A549 (cell line): ENCODE data around the gene TIMM10.

Experiments
- CEBPB ChIP-seq, 2 experiments: fragments of >200 bp in 1 of 2; sonication (Bioruptor Twin) in 1 of 2; formaldehyde crosslinking in 1 of 2; IDR thresholded peaks; 2 replicates each; pipeline ENCODE4 v1.6.1; 2012 to 2016
- CHD2 ChIP-seq: fragments of 150-350 bp; IDR thresholded peaks from 2 replicates; pipeline ENCODE4 v1.6.1; 2014; ENCODE audit warnings: low read length; ENCODE audit not compliant: partially characterized antibody
- CTCF ChIP-seq: fragments of >200 bp; sonication (Bioruptor Twin); formaldehyde crosslinking; IDR thresholded peaks from 3 replicates; pipeline ENCODE4 v1.5.1; 2016
- EHF ChIP-seq: fragments of 250-450 bp; sonication (Bioruptor Pico); IDR thresholded peaks from 2 replicates; pipeline ENCODE4 v1.5.0; 2020; ENCODE audit warnings: mild to moderate bottlenecking
- ELK1 ChIP-seq: fragments of 150-350 bp; IDR thresholded peaks from 2 replicates; pipeline ENCODE4 v1.6.1; 2014; ENCODE audit warnings: low read depth, mild to moderate bottlenecking, low read length
- EP300 ChIP-seq, 2 experiments: fragments of >200 bp; sonication (Bioruptor Twin); formaldehyde crosslinking; IDR thresholded peaks; 2 replicates in 1 of 2; 3 replicates in 1 of 2; pipeline ENCODE4 v1.6.1; 2016 to 2017
- ESRRA ChIP-seq: fragments of 150-350 bp; IDR thresholded peaks from 2 replicates; pipeline ENCODE4 v1.6.1; 2014; ENCODE audit warnings: mild to moderate bottlenecking, low read length, borderline replicate concordance
- JUNB ChIP-seq: fragments of >200 bp; sonication (Bioruptor Twin); formaldehyde crosslinking; IDR thresholded peaks from 2 replicates; pipeline ENCODE4 v1.6.1; 2016
- MAX ChIP-seq: IDR thresholded peaks from 2 replicates; pipeline ENCODE4 v1.6.1; 2012
- NFE2L2 ChIP-seq: fragments of 150-350 bp; conservative IDR thresholded peaks from 2 replicates; pipeline ENCODE4 v1.6.1; 2014; ENCODE audit warnings: low read length
- NR3C1 ChIP-seq: fragments of >200 bp; sonication (Bioruptor Twin); formaldehyde crosslinking; IDR thresholded peaks from 3 replicates; pipeline ENCODE4 v1.6.1; 2017
- RAD21 ChIP-seq, 2 experiments: fragments of >200 bp in 1 of 2; sonication (Bioruptor Twin) in 1 of 2; formaldehyde crosslinking in 1 of 2; IDR thresholded peaks in 1 of 2; conservative IDR thresholded peaks in 1 of 2; 2 replicates in 1 of 2; 3 replicates in 1 of 2; pipeline ENCODE4 v1.6.1; 2012 to 2018; ENCODE audit warnings: inconsistent platforms in 1 of 2
- SMC3 ChIP-seq: fragments of >200 bp; sonication (Bioruptor Twin); formaldehyde crosslinking; IDR thresholded peaks from 3 replicates; pipeline ENCODE4 v1.6.1; 2018; ENCODE audit warnings: inconsistent platforms

- no peak for TF ChIP-seq CTCF
- no peak for TF ChIP-seq JUNB
- TF ChIP-seq NR3C1 = no peak
- no peak for TF ChIP-seq SMC3
- TF ChIP-seq NFE2L2 = no peak
- TF ChIP-seq EP300 (IDR thresholded peaks at IDR 0.05) = no peak
- no peak for TF ChIP-seq MAX
- no peak for TF ChIP-seq ESRRA
- TF ChIP-seq CHD2 = no peak
- no peak for TF ChIP-seq EHF
- TF ChIP-seq RAD21 (conservative IDR thresholded peaks at IDR 0.05 in 1 of 2, IDR thresholded peaks at IDR 0.05 in 1 of 2) = no peak
- no peak for TF ChIP-seq CEBPB (IDR thresholded peaks at IDR 0.05)
- TF ChIP-seq ELK1 = no peak
These were observed 6.5 kb upstream of the TIMM10 start, which contains the start of gene SMTNL1 for GRCh38 chr11:57536947-57537619.
